HepG2 (cell line): ENCODE measurements around the gene LSM14B. TPM values are rescaled to one million over a fixed set of nuclear protein-coding genes. Genes with fewer than 3 reads are reported as not detected.

Source experiments
- ATAC-seq: fragments of 200-7000 bp; cut with Tn5 transposase; 3 replicates; pipeline ENCODE4 v1.9.1; 2020; ENCODE audit warnings: mild to moderate bottlenecking, moderate library complexity
- BruUV-seq: library from RNA; stranded (reverse); fragments of 400-500 nt; replicated peaks from 2 replicates; lab custom pipeline; 2021; lab: Mats Ljungman, UMichigan
- CTCF ChIA-PET: fragments of 300-600 bp; formaldehyde crosslinking; extraction: SDS; loops from one replicate; lab custom pipeline; 2021; ENCODE audit warnings: low total read pairs, inconsistent platforms, low intra/inter-chr PET ratio; lab: Yijun Ruan, JAX
- POLR2A ChIA-PET: fragments of 350-600 bp; sonication (Branson Sonifier 250); formaldehyde crosslinking; loops from one replicate; lab custom pipeline; 2020; ENCODE audit warnings: antibody characterized with exemption, inconsistent platforms; lab: Yijun Ruan, JAX
- DNase-seq: peaks from one replicate; pipeline ENCODE4 v3.0.0-alpha.2; 2015; ENCODE audit warnings: low spot score
- FAIRE-seq: peaks from 3 replicates; lab custom pipeline; 2011; peaks lifted over from hg19 to GRCh38; lab: Jason Lieb, UNC
- H2AFZ ChIP-seq: one replicate; pipeline ENCODE4 v1.6.1; 2011; ENCODE audit warnings: low read length, inconsistent platforms
- H3K27ac ChIP-seq: fragments of 300-600 bp; 3 replicates; pipeline ENCODE4 v1.8.0; 2011; ENCODE audit warnings: mixed run types, mild to moderate bottlenecking, mixed read lengths, low read length, inconsistent platforms; ENCODE audit not compliant: insufficient read depth; ENCODE audit errors: extremely low read length
- H3K27me3 ChIP-seq, 2 experiments: fragments of 200-600 bp in 1 of 2; 2 replicates in 1 of 2; 3 replicates in 1 of 2; pipeline versions ENCODE4 v1.6.0 to v1.8.0; 2011; ENCODE audit warnings: low read length in 2 of 2, mild to moderate bottlenecking in 2 of 2, moderate library complexity in 2 of 2, inconsistent platforms in 1 of 2; ENCODE audit not compliant: insufficient read depth in 2 of 2, control insufficient read depth in 1 of 2
- H3K36me3 ChIP-seq, 2 experiments: fragments of 200-600 bp in 1 of 2; replicated peaks in 1 of 2; 2 replicates in 1 of 2; 3 replicates in 1 of 2; pipeline versions ENCODE4 v1.5.1 to v1.8.0; 2011; ENCODE audit warnings: low read length in 2 of 2, inconsistent platforms in 1 of 2; ENCODE audit not compliant: insufficient read depth in 2 of 2, control insufficient read depth in 1 of 2
- H3K4me1 ChIP-seq: 2 replicates; pipeline ENCODE4 v1.5.1; 2012; ENCODE audit warnings: low read length, inconsistent platforms; ENCODE audit not compliant: insufficient read depth
- H3K4me2 ChIP-seq: 2 replicates; pipeline ENCODE4 v1.6.0; 2011; ENCODE audit warnings: low read depth, low read length, inconsistent platforms
- H3K4me3 ChIP-seq, 3 experiments: fragments of 200-600 bp in 1 of 3; sonication (generic), shearing (Covaris generic) in 1 of 3; replicated peaks in 1 of 3; 2 replicates each; pipeline ENCODE4 v1.5.1; 2011 to 2016; ENCODE audit warnings: low read length in 3 of 3, inconsistent platforms in 2 of 3, low read depth in 2 of 3, mild to moderate bottlenecking in 2 of 3, control low read depth in 1 of 3, mixed read lengths in 1 of 3; ENCODE audit not compliant: insufficient read depth in 1 of 3
- H3K79me2 ChIP-seq: one replicate; pipeline ENCODE4 v1.6.1; 2011; ENCODE audit warnings: low read length, inconsistent platforms; ENCODE audit not compliant: insufficient read depth
- H3K9ac ChIP-seq: 2 replicates; pipeline ENCODE4 v1.6.0; 2011; ENCODE audit warnings: mild to moderate bottlenecking, low read depth, low read length, inconsistent platforms; ENCODE audit not compliant: insufficient read depth
- H3K9me3 ChIP-seq: 2 replicates; pipeline ENCODE4 v1.5.1; 2012; ENCODE audit warnings: mild to moderate bottlenecking, low read length
- H4K20me1 ChIP-seq: 2 replicates; pipeline ENCODE4 v1.6.0; 2011; ENCODE audit warnings: inconsistent platforms, mild to moderate bottlenecking, low read length, moderate library complexity; ENCODE audit not compliant: insufficient read depth
- AGO2 ChIP-seq: fragments of 200-400 bp; formaldehyde crosslinking; optimal IDR thresholded peaks from 2 replicates; pipeline ENCODE3; 2017; ENCODE audit warnings: mild to moderate bottlenecking, low read depth, low read length, moderate library complexity
- NPAS2 ChIP-seq: sonication (generic); formaldehyde crosslinking; IDR thresholded peaks from 2 replicates; pipeline ENCODE4 v1.8.0; 2022; ENCODE audit warnings: mild to moderate bottlenecking, missing genetic modification reagents, borderline replicate concordance
- RBM22 ChIP-seq: fragments of 200-400 bp; formaldehyde crosslinking; optimal IDR thresholded peaks from 2 replicates; pipeline ENCODE3; 2017; ENCODE audit warnings: mild to moderate bottlenecking, low read length, moderate library complexity
- ZNF12 ChIP-seq: sonication (generic); formaldehyde crosslinking; IDR thresholded peaks from 2 replicates; pipeline ENCODE4 v1.5.0; 2020; ENCODE audit warnings: missing genetic modification reagents
- WGBS: methylation state at CpG from one replicate; pipeline ENCODE4 v1.1.6; 2017; ENCODE audit warnings: low lambda C conversion rate; 5-methylcytosine and 5-hydroxymethylcytosine counted together
- in situ Hi-C: cut with HindIII; loops from 2 replicates; pipeline ENCODE4 v1.10.0; 2017; ENCODE audit warnings: low pct_unique_long_range_greater_than_20kb; ENCODE audit not compliant: extremely low pct_ligation_motif_present
- intact Hi-C: fragments of 100-400 bp; cut with micrococcal nuclease; formaldehyde crosslinking; loops from one replicate; pipeline ENCODE4 v1.10.0; 2022; ENCODE audit not compliant: unreplicated experiment
- polyA plus RNA-seq, 8 experiments: library from polyadenylated mRNA; depleted of rRNA in 3 of 8; stranded (reverse) in 7 of 8; unstranded in 1 of 8; fragments of >200 nt; fragmentation: Illumina TruSeq in 4 of 8; extraction: Trizol in 4 of 8; gene quantifications; 2 replicates each; pipeline versions ENCODE4 v1.2.1 to v1.2.3, GENCODE V29; 2011 to 2016; ENCODE audit warnings: low read depth in 4 of 8, missing spikeins in 1 of 8, mixed read lengths in 1 of 8; ENCODE audit not compliant: insufficient read depth in 1 of 8
- total RNA-seq, 5 experiments: library from RNA; depleted of rRNA; stranded (reverse); fragments of >200 nt; fragmentation: Illumina TruSeq; extraction: Trizol; gene quantifications; 2 replicates each; pipeline ENCODE4 v1.2.3, GENCODE V29; 2016; ENCODE audit warnings: low read depth in 1 of 5

LSM14B gene
- total and polyA plus RNA-seq, 2 of the 13 experiments (the other 11 are each of a cell fraction or from before 2014, with no cell fraction given), result 43.3 to 79.2 TPM

GRCh38 chr20:62162765-62163484 is 40.6 kb downstream of the LSM14B start:
- CTCF ChIA-PET, result no interaction called here
- Histone ChIP-seq H3K79me2 (peaks cover 20% of the 10 kb centered on the region), H2AFZ (no peak overlapping the region), H3K9ac (no peak overlapping the region), H4K20me1 (no peaks in the 10 kb centered on the region), H3K27me3 (no peaks in the 10 kb centered on the region), H3K4me2 (no peak overlapping the region), H3K36me3 (peaks cover 63 to 86% of the 10 kb centered on the region in 2 experiments), H3K9me3 (no peaks in the 10 kb centered on the region), H3K27ac (no peak overlapping the region), H3K4me1 (no peaks in the 10 kb centered on the region), H3K4me3 (no peak overlapping the region)
- FAIRE-seq (no peak), ATAC-seq (no peak), DNase-seq (no peak)
- in situ Hi-C loops, result no loop called here
- TF ChIP-seq NPAS2, result no peak
- peak; percentile 78 for TF ChIP-seq RBM22
- peak; percentile 69 for TF ChIP-seq AGO2
- intact Hi-C loops, result no loop called here
- WGBS, result 96% methylated on average over 38 of the region's 38 CpGs
- POLR2A ChIA-PET, result no interaction called here
- BruUV-seq, result no TSS peak

GRCh38 chr20:62163485-62163865 is 41.2 kb downstream of the LSM14B start:
- peaks cover 67 to 86% of the 10 kb centered on the region in 2 experiments for H3K36me3 ChIP-seq
- ChIA-PET CTCF (no interaction called here), POLR2A (no interaction called here)
- intact Hi-C loops, result no loop called here
- TF ChIP-seq ZNF12 (CRISPR knock-in tag), result no peak
- BruUV-seq, result no TSS peak
- no peak overlapping the region for H3K9ac ChIP-seq
- ATAC-seq (no peak), FAIRE-seq (no peak), DNase-seq (no peak)
- no peaks in the 10 kb centered on the region for H3K9me3 ChIP-seq
- no peak overlapping the region for H2AFZ ChIP-seq
- whole genome bisulfite sequencing, result 98% methylated on average over 25 of the region's 25 CpGs
- H3K79me2 ChIP-seq, result peaks cover 14% of the 10 kb centered on the region
- no peaks in the 10 kb centered on the region for H4K20me1 ChIP-seq
- no peak overlapping the region for H3K4me2 ChIP-seq
- H3K4me1 ChIP-seq, result no peaks in the 10 kb centered on the region
- no peak overlapping the region for H3K27ac ChIP-seq
- in situ Hi-C loops, result no loop called here
- H3K4me3 ChIP-seq, result no peak overlapping the region
- no peaks in the 10 kb centered on the region for H3K27me3 ChIP-seq
